ES-I3 (cell line): ENCODE results near the gene TINAGL1.
"Not testable (repeated sequence)": the region's sequence is repeated elsewhere in the genome, so short reads cannot be mapped to it uniquely, and the experiment has no call there.

Source experiments
- H3K36me3 ChIP-seq: 2 replicates; pipeline ENCODE4 v1.6.1; 2013; ENCODE audit warnings: mild to moderate bottlenecking, low read length, control low read depth, moderate library complexity; ENCODE audit not compliant: insufficient read depth
- H3K4me1 ChIP-seq: 2 replicates; pipeline ENCODE4 v1.6.1; 2013; ENCODE audit warnings: mild to moderate bottlenecking, control low read depth, low read length; ENCODE audit not compliant: insufficient read depth
- H3K9ac ChIP-seq: 2 replicates; pipeline ENCODE4 v1.6.1; 2013; ENCODE audit warnings: low read depth, mild to moderate bottlenecking, low read length, moderate library complexity
- H3K9me3 ChIP-seq: 2 replicates; pipeline ENCODE4 v1.6.1; 2013; ENCODE audit warnings: mild to moderate bottlenecking, low read length, moderate library complexity; ENCODE audit not compliant: control insufficient read depth, insufficient read depth

The TINAGL1 gene

DNA sequence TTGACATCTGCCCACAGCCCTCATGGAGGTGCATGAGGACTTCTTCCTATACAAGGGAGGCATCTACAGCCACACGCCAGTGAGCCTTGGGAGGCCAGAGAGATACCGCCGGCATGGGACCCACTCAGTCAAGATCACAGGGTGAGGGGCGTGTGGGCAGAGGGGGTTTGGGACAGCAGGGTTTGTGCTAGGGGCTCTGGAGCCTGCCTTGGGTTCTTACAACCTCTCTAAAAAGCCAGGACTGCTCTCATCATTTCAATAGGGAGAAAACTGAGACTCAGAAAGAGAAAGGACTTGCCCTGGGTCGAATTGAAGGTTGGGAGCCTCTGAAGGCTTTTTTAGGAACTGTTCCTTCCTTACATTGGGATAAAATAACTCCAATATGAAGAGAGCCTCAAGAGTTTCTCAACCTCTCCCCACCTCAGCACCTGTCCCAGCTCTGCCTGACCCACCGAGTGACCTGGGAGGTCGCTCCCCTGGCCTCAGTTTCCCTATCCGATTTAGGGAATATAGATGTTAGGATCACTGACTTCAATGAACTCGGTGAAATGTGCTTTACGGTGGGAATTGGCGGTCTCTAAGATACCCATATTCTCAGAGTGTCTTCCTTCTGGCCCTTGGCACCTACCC lies 9.5 kb downstream of the TINAGL1 start:
- H3K4me1 ChIP-seq = peaks cover 28% of the 10 kb centered on the region

DNA sequence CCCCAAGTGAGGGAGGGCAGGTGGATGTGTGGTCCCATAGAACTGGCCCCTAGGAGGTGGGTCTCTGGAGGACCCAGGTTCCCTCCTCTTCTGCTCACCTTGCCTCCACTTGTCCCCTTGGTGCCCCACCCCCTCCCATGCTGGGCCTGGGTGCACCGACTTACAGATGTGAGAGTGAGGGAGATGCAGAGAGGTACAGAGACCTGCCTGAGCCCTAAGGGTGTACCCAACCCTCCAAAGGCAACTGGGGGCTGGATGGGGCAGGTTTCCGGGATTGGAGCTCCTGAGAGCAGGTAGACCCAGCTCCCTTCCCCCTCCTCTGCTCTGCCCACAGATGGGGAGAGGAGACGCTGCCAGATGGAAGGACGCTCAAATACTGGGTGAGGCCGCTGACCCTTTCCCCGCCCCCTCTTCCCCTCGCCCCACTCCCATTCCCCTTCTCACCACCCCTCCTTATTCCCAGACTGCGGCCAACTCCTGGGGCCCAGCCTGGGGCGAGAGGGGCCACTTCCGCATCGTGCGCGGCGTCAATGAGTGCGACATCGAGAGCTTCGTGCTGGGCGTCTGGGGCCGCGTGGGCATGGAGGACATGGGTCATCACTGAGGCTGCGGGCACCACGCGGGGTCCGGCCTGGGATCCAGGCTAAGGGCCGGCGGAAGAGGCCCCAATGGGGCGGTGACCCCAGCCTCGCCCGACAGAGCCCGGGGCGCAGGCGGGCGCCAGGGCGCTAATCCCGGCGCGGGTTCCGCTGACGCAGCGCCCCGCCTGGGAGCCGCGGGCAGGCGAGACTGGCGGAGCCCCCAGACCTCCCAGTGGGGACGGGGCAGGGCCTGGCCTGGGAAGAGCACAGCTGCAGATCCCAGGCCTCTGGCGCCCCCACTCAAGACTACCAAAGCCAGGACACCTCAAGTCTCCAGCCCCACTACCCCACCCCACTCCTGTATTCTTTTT lies 10.3 kb downstream of the TINAGL1 start:
- H3K9ac ChIP-seq = no peak overlapping the region
- no peaks in the 10 kb centered on the region for H3K36me3 ChIP-seq
- H3K4me1 ChIP-seq = peaks cover 21% of the 10 kb centered on the region
- no peaks in the 10 kb centered on the region for H3K9me3 ChIP-seq

More for the DNA sequence above, 9.5 kb downstream of the TINAGL1 start:
- Histone ChIP-seq H3K9ac (no peak overlapping the region), H3K36me3 (no peaks in the 10 kb centered on the region), H3K9me3 (no peaks in the 10 kb centered on the region)

- not testable (repeated sequence) for H3K9me3 ChIP-seq, H3K9ac ChIP-seq, H3K36me3 ChIP-seq
- H3K4me1 ChIP-seq = peaks cover 17% of the 10 kb centered on the region
Observed at GRCh38 chr1:31587328-31587699, 11.0 kb downstream of the TINAGL1 start.

GRCh38 chr1:31587720-31588423 lies 11.6 kb downstream of the TINAGL1 start:
- H3K4me1 ChIP-seq = peaks cover 11% of the 10 kb centered on the region
- no peaks in the 10 kb centered on the region for H3K9me3 ChIP-seq
- H3K9ac ChIP-seq = no peak overlapping the region

DNA sequence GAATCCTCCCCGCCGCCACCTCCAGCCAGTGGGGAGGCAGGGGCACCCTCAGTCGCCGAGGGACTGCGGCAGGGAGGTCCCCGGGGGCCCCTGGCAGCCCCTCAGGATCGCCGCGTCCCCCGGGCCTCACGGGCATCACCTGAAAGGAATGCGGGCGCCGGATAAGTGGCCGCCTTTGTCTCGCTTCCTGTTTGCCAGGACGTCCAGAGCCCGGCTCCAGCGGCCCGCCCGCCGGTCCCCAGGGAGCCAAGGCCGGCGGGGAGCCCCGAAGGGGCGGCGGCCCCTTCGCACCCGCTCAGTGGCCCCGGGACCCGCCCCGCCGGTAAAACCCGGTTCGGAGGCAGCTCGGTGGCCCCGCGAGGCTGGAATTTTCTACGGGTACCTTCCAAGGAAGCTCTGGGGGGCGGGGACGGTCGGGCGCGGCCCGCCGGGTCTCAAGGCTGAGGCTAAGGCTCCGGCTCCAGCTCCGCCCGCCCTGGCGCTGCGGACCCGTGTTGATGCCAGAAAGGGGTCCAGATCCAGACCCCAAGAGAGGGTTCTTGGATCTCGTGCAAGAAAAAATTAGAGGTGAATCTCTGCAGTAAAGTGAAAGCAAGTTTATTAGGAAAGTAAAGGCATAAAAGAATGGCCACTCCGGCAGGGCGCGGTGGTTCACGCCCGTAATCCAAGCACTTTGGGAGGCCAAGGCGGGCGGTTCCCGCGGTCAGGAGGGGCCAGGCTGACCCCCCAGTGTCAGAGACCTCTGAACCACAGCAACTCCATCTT lies 12.6 kb downstream of the TINAGL1 start:
- Histone ChIP-seq H3K9ac (peak overlapping the region; percentile 54), H3K9me3 (no peaks in the 10 kb centered on the region), H3K4me1 (peaks cover 7% of the 10 kb centered on the region; the same call in 1 of the 2 replicates), H3K36me3 (no peaks in the 10 kb centered on the region)

More at GRCh38 chr1:31587720-31588423, 11.6 kb downstream of the TINAGL1 start:
- H3K36me3 ChIP-seq = no peaks in the 10 kb centered on the region

DNA sequence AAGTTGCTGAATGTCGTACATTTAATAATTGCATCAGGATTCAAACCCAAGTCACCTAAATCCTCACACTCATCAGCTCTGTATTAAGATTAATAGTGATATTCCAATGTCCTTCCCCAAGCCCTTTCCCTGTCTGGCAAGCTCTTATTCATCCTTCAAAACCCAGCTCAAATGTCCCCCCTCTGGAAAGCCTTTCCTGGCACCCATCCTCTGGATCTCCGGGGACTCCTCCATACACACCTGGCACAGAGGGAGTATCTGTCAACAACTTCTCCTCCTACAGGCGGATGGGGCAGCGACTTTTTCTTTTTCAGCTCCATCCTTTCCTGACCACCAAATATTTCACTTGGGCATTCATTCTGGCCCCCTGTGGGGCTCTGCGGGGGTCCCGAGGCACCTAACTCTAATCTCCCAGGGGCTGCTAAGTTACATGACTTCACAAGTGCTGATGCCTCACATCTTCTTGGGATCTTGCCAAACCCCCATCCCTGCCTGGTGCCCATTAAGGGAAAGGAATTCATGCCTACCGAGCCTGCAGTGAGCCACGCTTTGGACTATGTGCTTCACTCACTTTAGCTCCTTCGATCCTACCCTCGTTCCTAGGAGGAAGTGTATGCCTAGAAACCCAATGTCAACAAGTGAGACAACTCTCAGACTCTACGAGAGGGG lies 15.2 kb downstream of the TINAGL1 start:
- no peaks in the 10 kb centered on the region for H3K36me3 ChIP-seq
- H3K9me3 ChIP-seq = no peaks in the 10 kb centered on the region
- H3K9ac ChIP-seq = no peak overlapping the region
- peaks cover 7% of the 10 kb centered on the region; the same call in 1 of the 2 replicates for H3K4me1 ChIP-seq

DNA sequence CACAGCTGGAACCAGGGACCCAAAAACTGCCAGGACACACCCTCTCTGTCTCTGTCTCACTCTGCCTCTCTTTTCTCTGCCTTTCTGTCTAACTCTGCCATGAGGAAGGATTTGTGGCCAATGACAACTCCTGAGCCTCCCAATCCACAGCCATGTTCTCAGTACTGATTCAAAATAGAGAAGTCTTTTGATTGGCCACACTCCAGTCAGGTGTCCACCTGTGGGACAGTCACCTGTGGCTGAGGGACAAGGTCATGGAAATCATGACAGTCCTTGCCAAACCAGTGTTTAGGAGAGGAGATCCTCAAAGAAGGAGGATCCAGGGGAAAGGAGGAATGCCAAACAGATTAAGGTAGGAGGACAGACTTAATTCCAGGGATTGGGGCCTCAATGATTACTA lies 15.8 kb downstream of the TINAGL1 start:
- no peaks in the 10 kb centered on the region for H3K9me3 ChIP-seq
- peaks cover 7% of the 10 kb centered on the region; the same call in 1 of the 2 replicates for H3K4me1 ChIP-seq
- no peak overlapping the region for H3K9ac ChIP-seq
- no peaks in the 10 kb centered on the region for H3K36me3 ChIP-seq

GRCh38 chr1:31593136-31593665 lies 16.9 kb downstream of the TINAGL1 start:
- Histone ChIP-seq H3K4me1 (peaks cover 3% of the 10 kb centered on the region; the same call in 1 of the 2 replicates), H3K9ac (no peak overlapping the region), H3K9me3 (no peaks in the 10 kb centered on the region), H3K36me3 (no peaks in the 10 kb centered on the region)

- no peaks in the 10 kb centered on the region for H3K36me3 ChIP-seq
- no peaks in the 10 kb centered on the region for H3K4me1 ChIP-seq
- no peak overlapping the region for H3K9ac ChIP-seq
- H3K9me3 ChIP-seq = no peaks in the 10 kb centered on the region
Observed at GRCh38 chr1:31593770-31594632, 17.7 kb downstream of the TINAGL1 start.

GRCh38 chr1:31595836-31596736 lies 19.8 kb downstream of the TINAGL1 start:
- Histone ChIP-seq H3K36me3 (no peaks in the 10 kb centered on the region), H3K4me1 (no peaks in the 10 kb centered on the region), H3K9ac (no peak overlapping the region)

GRCh38 chr1:31596737-31597097 lies 20.4 kb downstream of the TINAGL1 start:
- H3K9me3 ChIP-seq = no peaks in the 10 kb centered on the region
- H3K9ac ChIP-seq = no peak overlapping the region
- H3K4me1 ChIP-seq = no peaks in the 10 kb centered on the region
- H3K36me3 ChIP-seq = no peaks in the 10 kb centered on the region

More at GRCh38 chr1:31595836-31596736, 19.8 kb downstream of the TINAGL1 start:
- no peaks in the 10 kb centered on the region for H3K9me3 ChIP-seq

DNA sequence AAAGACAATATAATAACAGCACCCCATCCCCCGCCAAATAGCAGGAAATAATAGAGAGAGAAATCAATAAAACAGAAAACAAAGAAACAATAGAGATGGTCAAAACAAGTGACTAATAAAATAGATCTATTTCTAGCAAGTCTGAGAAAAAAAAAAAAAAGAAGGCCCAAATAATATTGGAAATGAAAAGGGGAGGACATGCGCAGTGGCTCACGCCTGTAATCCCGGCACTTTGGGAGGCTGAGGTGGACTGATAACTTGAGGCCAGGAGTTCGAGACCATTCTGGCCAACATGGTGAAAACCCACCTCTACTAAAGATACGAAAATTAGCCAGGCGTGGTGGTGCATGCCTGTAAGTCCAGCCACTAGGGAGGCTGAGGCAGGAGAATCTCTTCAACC lies 22.7 kb downstream of the TINAGL1 start:
- H3K4me1 ChIP-seq = no peaks in the 10 kb centered on the region
- no peaks in the 10 kb centered on the region for H3K9me3 ChIP-seq
- H3K36me3 ChIP-seq = no peaks in the 10 kb centered on the region
- no peak overlapping the region for H3K9ac ChIP-seq
